Thyroid gland (tissue), 4 donors: ENCODE data around the gene JCHAIN. TPM values are rescaled to one million over a fixed set of nuclear protein-coding genes. Genes with fewer than 3 reads are reported as not detected.

Source experiments
- DNase-seq, 2 donors: peaks; one replicate each; pipeline ENCODE4 v3.0.0-alpha.2; 2019
- H3K27ac ChIP-seq, 3 donors: fragments of 200-600 bp; sonication (generic); 1 replicate in 2 of 3; 2 replicates in 1 of 3; pipeline ENCODE4 v1.5.1; 2016 to 2019; ENCODE audit warnings: mild to moderate bottlenecking in 1 of 3, moderate library complexity in 1 of 3
- H3K27me3 ChIP-seq: fragments of 200-600 bp; sonication (generic); one replicate; pipeline ENCODE4 v1.5.1; 2019
- H3K36me3 ChIP-seq, 2 donors: fragments of 200-600 bp; sonication (generic); one replicate each; pipeline ENCODE4 v1.5.1; 2016 to 2019
- H3K4me1 ChIP-seq, 2 donors: fragments of 200-600 bp; sonication (generic); one replicate each; pipeline ENCODE4 v1.5.1; 2017 to 2019
- H3K4me3 ChIP-seq, 3 donors: fragments of 200-600 bp; sonication (generic); replicated peaks in 1 of 3; 1 replicate in 2 of 3; 2 replicates in 1 of 3; pipeline ENCODE4 v1.5.1; 2016; ENCODE audit warnings: mild to moderate bottlenecking in 1 of 3
- H3K9me3 ChIP-seq: fragments of 200-600 bp; sonication (generic); one replicate; pipeline ENCODE4 v1.5.1; 2017
- CTCF ChIP-seq, 6 experiments: fragments of 200-600 bp in 3 of 6; fragments of 450-650 bp in 3 of 6; sonication (generic) in 3 of 6; IDR thresholded peaks; one replicate each; pipeline ENCODE4 v1.5.1; 2016 to 2019; ENCODE audit warnings: antibody characterized with exemption in 6 of 6, mild to moderate bottlenecking in 2 of 6, inconsistent platforms in 1 of 6, moderate library complexity in 1 of 6
- POLR2A ChIP-seq, 2 donors: fragments of 450-650 bp; IDR thresholded peaks; one replicate each; pipeline ENCODE4 v1.6.1; 2017; ENCODE audit warnings: antibody characterized with exemption in 2 of 2, mild to moderate bottlenecking in 2 of 2, moderate library complexity in 1 of 2
- WGBS, 2 donors: methylation state at CpG; one replicate each; pipeline ENCODE4 v1.1.5; 2017; 5-methylcytosine and 5-hydroxymethylcytosine counted together
- intact Hi-C: fragments of 100-400 bp; cut with DNase I; formaldehyde crosslinking; loops from one replicate; pipeline ENCODE4 v1.15.1; 2023
- total RNA-seq, 4 donors: library from RNA; depleted of rRNA; stranded (reverse); fragments of >200 nt; gene quantifications; one replicate each; pipeline ENCODE4 v1.2.3, GENCODE V29; 2016

The JCHAIN gene
- total RNA-seq, 4 donors from 2014 or later: 0.67 to 154 (median 3.7) TPM; not detected in 1

GRCh38 chr4:70629469-70630090 lies 36.7 kb downstream of the JCHAIN start:
- H3K9me3 ChIP-seq: no peaks in the 10 kb centered on the region
- TF ChIP-seq CTCF (IDR thresholded peaks at IDR 0.05) (no peak), POLR2A (IDR thresholded peaks at IDR 0.05) (no peak)

GRCh38 chr4:70628444-70628843 lies 37.9 kb downstream of the JCHAIN start, which contains the start of gene ENAM:
Gene ENAM, plus strand, starts transcription at chr4:70628744. Its CDS starts 757 bp downstream, at chr4:70629501.
- TF ChIP-seq POLR2A (IDR thresholded peaks at IDR 0.05): no peak
- TF ChIP-seq CTCF (IDR thresholded peaks at IDR 0.05): no peak
- DNase-seq: no peak
- H3K27ac ChIP-seq: no peak within 1 kb of the TSS
- no peaks in the 10 kb centered on the region for H3K9me3 ChIP-seq
- H3K4me1 ChIP-seq: no peaks in the 10 kb centered on the region
- H3K27me3 ChIP-seq: no peaks in the 10 kb centered on the region
- H3K36me3 ChIP-seq: no peaks in the 10 kb centered on the region
- no peak within 1 kb of the TSS for H3K4me3 ChIP-seq
- intact Hi-C loops: no loop called here
- WGBS, 2 donors: 90% methylated on average over 2 of the region's 2 CpGs

More at GRCh38 chr4:70629469-70630090, 36.7 kb downstream of the JCHAIN start:
- no peaks in the 10 kb centered on the region for H3K36me3 ChIP-seq
- H3K4me1 ChIP-seq: no peaks in the 10 kb centered on the region
- 88 to 94% methylated on average over 1 of the region's 1 CpG for WGBS, 2 donors
- DNase-seq: no peak
- H3K27me3 ChIP-seq: no peaks in the 10 kb centered on the region
- intact Hi-C loops: no loop called here
- H3K27ac ChIP-seq: no peak overlapping the region
- H3K4me3 ChIP-seq: no peak overlapping the region

- intact Hi-C loops: no loop called here
- no peak for DNase-seq
- Histone ChIP-seq H3K36me3 (no peaks in the 10 kb centered on the region), H3K27ac (no peak overlapping the region), H3K4me1 (no peaks in the 10 kb centered on the region), H3K4me3 (no peak overlapping the region), H3K27me3 (no peaks in the 10 kb centered on the region), H3K9me3 (no peaks in the 10 kb centered on the region)
- TF ChIP-seq POLR2A (IDR thresholded peaks at IDR 0.05): no peak
- TF ChIP-seq CTCF (IDR thresholded peaks at IDR 0.05): no peak
- 48 to 64% methylated on average over 1 of the region's 1 CpG for WGBS, 2 donors
Observed at GRCh38 chr4:70627620-70628019, 38.7 kb downstream of the JCHAIN start.

- Histone ChIP-seq H3K36me3 (no peaks in the 10 kb centered on the region), H3K27ac (no peak overlapping the region), H3K27me3 (no peaks in the 10 kb centered on the region), H3K9me3 (no peaks in the 10 kb centered on the region), H3K4me1 (no peaks in the 10 kb centered on the region), H3K4me3 (no peak overlapping the region)
- no peak for DNase-seq
- TF ChIP-seq POLR2A (IDR thresholded peaks at IDR 0.05) (no peak), CTCF (IDR thresholded peaks at IDR 0.05) (no peak)
- intact Hi-C loops: no loop called here
- 56 to 65% methylated on average over 1 of the region's 1 CpG for WGBS, 2 donors
Observed at GRCh38 chr4:70624226-70624793, 42.0 kb downstream of the JCHAIN start.

- WGBS, 2 donors: 96% methylated on average over 3 of the region's 3 CpGs
Observed at GRCh38 chr4:70623323-70623722, 43.0 kb downstream of the JCHAIN start.

More at GRCh38 chr4:70623323-70623722, 43.0 kb downstream of the JCHAIN start:
- H3K4me3 ChIP-seq: no peak overlapping the region
- intact Hi-C loops: no loop called here
- no peaks in the 10 kb centered on the region for H3K27me3 ChIP-seq
- TF ChIP-seq CTCF (IDR thresholded peaks at IDR 0.05): no peak
- TF ChIP-seq POLR2A (IDR thresholded peaks at IDR 0.05): no peak
- no peaks in the 10 kb centered on the region for H3K4me1 ChIP-seq
- H3K36me3 ChIP-seq: no peaks in the 10 kb centered on the region
- H3K27ac ChIP-seq: no peak overlapping the region
- no peaks in the 10 kb centered on the region for H3K9me3 ChIP-seq
- DNase-seq: no peak
